Neural cell (in vitro differentiated cells): ENCODE results near the gene PLEKHM3.

Experiments used
- CTCF ChIP-seq: fragments of 450-650 bp; IDR thresholded peaks from 2 replicates; pipeline ENCODE4 v1.5.1; 2014; ENCODE audit warnings: antibody characterized with exemption, mild to moderate bottlenecking, moderate library complexity; ENCODE audit not compliant: poor library complexity, severe bottlenecking
- EZH2 ChIP-seq: fragments of 200-600, 300-800 bp; shearing (Covaris generic), sonication (generic); IDR thresholded peaks from 2 replicates; pipeline ENCODE4 v1.6.1; 2014; ENCODE audit warnings: antibody characterized with exemption, low read length, borderline replicate concordance, mild to moderate bottlenecking; ENCODE audit not compliant: insufficient read depth, poor library complexity, severe bottlenecking
- POLR2AphosphoS5 ChIP-seq: IDR thresholded peaks from 2 replicates; pipeline ENCODE4 v1.6.1; 2012
- RAD21 ChIP-seq: fragments of 450-650 bp; conservative IDR thresholded peaks from 2 replicates; pipeline ENCODE4 v1.6.1; 2014; ENCODE audit warnings: antibody characterized with exemption, mild to moderate bottlenecking, moderate library complexity
- REST ChIP-seq: IDR thresholded peaks from 2 replicates; pipeline ENCODE4 v1.6.1; 2012; ENCODE audit warnings: borderline replicate concordance
- SMC3 ChIP-seq: fragments of 450-650 bp; conservative IDR thresholded peaks from 2 replicates; pipeline ENCODE4 v1.6.1; 2014; ENCODE audit warnings: antibody characterized with exemption, mild to moderate bottlenecking, moderate library complexity; ENCODE audit not compliant: poor library complexity
- TAF1 ChIP-seq: IDR thresholded peaks from 2 replicates; pipeline ENCODE4 v1.6.1; 2012; ENCODE audit warnings: low read depth

- TF ChIP-seq TAF1 (no peak), CTCF (no peak), EZH2 (no peak), REST (no peak), POLR2AphosphoS5 (no peak), RAD21 (no peak), SMC3 (no peak)
Measured at GRCh38 chr2:207883002-207883780, 142.1 kb downstream of the PLEKHM3 start.
